ENCODE data around the gene CHST12. TPM values are rescaled to one million over a fixed set of nuclear protein-coding genes. Genes with fewer than 3 reads are reported as not detected.

The CHST12 gene
- total RNA-seq, 2 donors from 2014 or later, result 4.7 to 11.2 TPM

DNA sequence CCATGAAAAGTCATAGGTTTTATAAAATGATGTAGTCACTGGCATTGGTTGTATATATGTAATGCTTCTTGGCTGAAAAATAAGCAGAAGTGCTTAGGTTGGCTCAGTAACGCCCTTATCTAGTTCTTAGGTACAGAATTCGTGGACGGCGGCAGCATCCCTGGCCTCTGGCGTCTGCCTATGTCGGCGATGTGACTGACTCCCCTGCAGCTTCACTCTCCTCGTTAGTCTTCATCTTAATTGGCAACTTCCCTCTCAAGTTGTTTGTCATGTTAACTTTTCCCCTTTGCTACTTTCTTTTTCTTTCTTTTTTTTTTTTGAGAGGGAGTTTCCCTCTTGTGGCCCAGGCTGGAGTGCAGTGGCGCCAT, 18.5 kb downstream of the CHST12 start:
- 88 to 89% methylated on average over 9 of the region's 9 CpGs for WGBS, 2 donors

DNA sequence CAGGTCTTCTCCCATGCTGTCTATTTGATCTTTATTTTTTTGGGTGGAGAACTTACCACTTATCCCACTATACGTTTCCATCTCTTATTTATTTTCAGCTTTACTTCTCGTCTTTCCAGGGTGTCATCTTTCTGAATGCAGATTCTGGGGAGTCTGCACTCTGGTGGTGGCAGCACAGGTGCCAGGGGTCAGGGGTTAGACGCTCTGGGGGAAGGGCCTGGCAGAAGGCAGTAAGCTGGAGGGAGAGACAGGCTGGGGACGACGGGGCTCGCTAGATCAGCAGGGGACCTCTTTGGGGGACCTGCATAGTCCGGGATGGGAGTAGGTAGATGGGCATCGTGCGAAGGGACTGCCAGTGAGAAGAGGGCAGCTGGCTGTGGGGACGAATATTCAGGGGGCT, 22.3 kb downstream of the CHST12 start:
- no peaks in the 10 kb centered on the region for H3K9me3 ChIP-seq
- TF ChIP-seq, protein P1, sequence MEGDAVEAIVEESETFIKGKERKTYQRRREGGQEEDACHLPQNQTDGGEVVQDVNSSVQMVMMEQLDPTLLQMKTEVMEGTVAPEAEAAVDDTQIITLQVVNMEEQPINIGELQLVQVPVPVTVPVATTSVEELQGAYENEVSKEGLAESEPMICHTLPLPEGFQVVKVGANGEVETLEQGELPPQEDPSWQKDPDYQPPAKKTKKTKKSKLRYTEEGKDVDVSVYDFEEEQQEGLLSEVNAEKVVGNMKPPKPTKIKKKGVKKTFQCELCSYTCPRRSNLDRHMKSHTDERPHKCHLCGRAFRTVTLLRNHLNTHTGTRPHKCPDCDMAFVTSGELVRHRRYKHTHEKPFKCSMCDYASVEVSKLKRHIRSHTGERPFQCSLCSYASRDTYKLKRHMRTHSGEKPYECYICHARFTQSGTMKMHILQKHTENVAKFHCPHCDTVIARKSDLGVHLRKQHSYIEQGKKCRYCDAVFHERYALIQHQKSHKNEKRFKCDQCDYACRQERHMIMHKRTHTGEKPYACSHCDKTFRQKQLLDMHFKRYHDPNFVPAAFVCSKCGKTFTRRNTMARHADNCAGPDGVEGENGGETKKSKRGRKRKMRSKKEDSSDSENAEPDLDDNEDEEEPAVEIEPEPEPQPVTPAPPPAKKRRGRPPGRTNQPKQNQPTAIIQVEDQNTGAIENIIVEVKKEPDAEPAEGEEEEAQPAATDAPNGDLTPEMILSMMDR (IDR thresholded peaks at IDR 0.05), result no peak
- TF ChIP-seq POLR2A (IDR thresholded peaks at IDR 0.05), result no peak
- H3K27ac ChIP-seq, result no peak overlapping the region
- no peak for ATAC-seq
- no peaks in the 10 kb centered on the region for H3K27me3 ChIP-seq
- DNase-seq, result no peak
- no peak overlapping the region for H3K4me3 ChIP-seq
- 88 to 90% methylated on average over 10 of the region's 10 CpGs for WGBS, 2 donors
- H3K36me3 ChIP-seq (replicated peaks in 1 of 2; ENCODE audit: insufficient read depth in 1 of 2, low read depth in 2 of 2), result no peaks in the 10 kb centered on the region
- intact Hi-C loops (cut with DNase I), result no loop called here
- no peaks in the 10 kb centered on the region for H3K4me1 ChIP-seq

More for the DNA sequence above, 18.5 kb downstream of the CHST12 start:
- no peaks in the 10 kb centered on the region for H3K36me3 ChIP-seq (replicated peaks in 1 of 2; ENCODE audit: insufficient read depth in 1 of 2, low read depth in 2 of 2)
- H3K4me3 ChIP-seq, result no peak overlapping the region
- DNase-seq (no peak), ATAC-seq (no peak)
- H3K4me1 ChIP-seq, result no peaks in the 10 kb centered on the region
- no peak overlapping the region for H3K27ac ChIP-seq
- H3K9me3 ChIP-seq, result no peaks in the 10 kb centered on the region
- H3K27me3 ChIP-seq, result no peaks in the 10 kb centered on the region
- TF ChIP-seq, protein P1 (IDR thresholded peaks at IDR 0.05), result no peak
- TF ChIP-seq POLR2A (IDR thresholded peaks at IDR 0.05), result no peak
- intact Hi-C loops (cut with DNase I), result no loop called here

DNA sequence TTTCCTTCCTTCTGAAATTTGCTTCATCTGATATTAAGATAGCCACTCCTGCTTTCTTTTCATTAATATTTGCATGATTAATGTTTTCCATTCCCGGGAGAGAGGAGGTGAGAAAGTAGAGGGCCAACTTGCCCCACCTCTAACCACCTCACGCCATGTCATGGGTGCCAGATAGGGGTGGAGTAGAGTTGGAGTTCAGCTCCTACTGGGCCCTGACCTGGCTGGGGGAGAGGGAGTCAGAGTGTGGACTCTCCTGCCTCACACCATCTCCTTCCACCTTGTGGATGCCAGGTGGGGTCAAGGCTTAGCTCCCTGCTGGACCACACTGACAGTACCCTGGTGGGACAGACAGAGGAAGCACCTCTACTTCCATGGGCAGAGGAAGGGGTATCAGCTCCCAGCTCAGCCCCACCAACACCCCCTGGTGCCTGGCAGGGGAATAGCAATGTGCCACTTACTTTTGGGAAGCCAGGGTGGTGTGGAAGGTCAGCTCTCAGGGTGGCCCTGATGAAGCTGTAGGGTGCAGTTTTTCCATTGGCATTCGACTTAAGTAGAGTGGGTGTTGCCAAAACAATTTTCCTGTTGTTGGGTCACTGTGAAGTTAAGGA, 28.0 kb downstream of the CHST12 start:
- Histone ChIP-seq H3K36me3 (replicated peaks in 1 of 2; ENCODE audit: insufficient read depth in 1 of 2, low read depth in 2 of 2) (peaks cover 0 to 6% of the 10 kb centered on the region in 2 donors), H3K4me3 (no peak overlapping the region), H3K27me3 (no peaks in the 10 kb centered on the region), H3K9me3 (no peaks in the 10 kb centered on the region), H3K27ac (no peak overlapping the region), H3K4me1 (peaks cover 17% of the 10 kb centered on the region)
- ATAC-seq, result peak; percentile 47
- WGBS, 2 donors, result 74 to 76% methylated on average over 3 of the region's 3 CpGs
- no peak for TF ChIP-seq POLR2A (IDR thresholded peaks at IDR 0.05)
- TF ChIP-seq, protein P1 (IDR thresholded peaks at IDR 0.05), result peak in 5 of 7 experiments; percentile 13 to 48 (median 44)
- intact Hi-C loops (cut with DNase I), result no loop called here
- peak in 1 of 4 donors; percentile 37 for DNase-seq

DNA sequence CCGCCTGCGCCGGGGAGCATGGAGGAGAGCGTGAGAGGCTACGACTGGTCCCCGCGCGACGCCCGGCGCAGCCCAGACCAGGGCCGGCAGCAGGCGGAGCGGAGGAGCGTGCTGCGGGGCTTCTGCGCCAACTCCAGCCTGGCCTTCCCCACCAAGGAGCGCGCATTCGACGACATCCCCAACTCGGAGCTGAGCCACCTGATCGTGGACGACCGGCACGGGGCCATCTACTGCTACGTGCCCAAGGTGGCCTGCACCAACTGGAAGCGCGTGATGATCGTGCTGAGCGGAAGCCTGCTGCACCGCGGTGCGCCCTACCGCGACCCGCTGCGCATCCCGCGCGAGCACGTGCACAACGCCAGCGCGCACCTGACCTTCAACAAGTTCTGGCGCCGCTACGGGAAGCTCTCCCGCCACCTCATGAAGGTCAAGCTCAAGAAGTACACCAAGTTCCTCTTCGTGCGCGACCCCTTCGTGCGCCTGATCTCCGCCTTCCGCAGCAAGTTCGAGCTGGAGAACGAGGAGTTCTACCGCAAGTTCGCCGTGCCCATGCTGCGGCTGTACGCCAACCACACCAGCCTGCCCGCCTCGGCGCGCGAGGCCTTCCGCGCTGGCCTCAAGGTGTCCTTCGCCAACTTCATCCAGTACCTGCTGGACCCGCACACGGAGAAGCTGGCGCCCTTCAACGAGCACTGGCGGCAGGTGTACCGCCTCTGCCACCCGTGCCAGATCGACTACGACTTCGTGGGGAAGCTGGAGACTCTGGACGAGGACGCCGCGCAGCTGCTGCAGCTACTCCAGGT, 29.7 kb downstream of the CHST12 start:
- TF ChIP-seq POLR2A (IDR thresholded peaks at IDR 0.05), result no peak
- TF ChIP-seq, protein P1 (IDR thresholded peaks at IDR 0.05), result no peak
- Histone ChIP-seq H3K4me3 (no peak overlapping the region), H3K4me1 (peaks cover 17% of the 10 kb centered on the region), H3K27me3 (no peaks in the 10 kb centered on the region), H3K9me3 (no peaks in the 10 kb centered on the region), H3K36me3 (replicated peaks in 1 of 2; ENCODE audit: insufficient read depth in 1 of 2, low read depth in 2 of 2) (peaks cover 0 to 6% of the 10 kb centered on the region in 2 donors), H3K27ac (no peak overlapping the region)
- 96 to 99% methylated on average over 57 to 62 of the region's 85 CpGs for whole genome bisulfite sequencing, 2 donors
- intact Hi-C loops (cut with DNase I), result no loop called here
- no peak for DNase-seq
- no peak for ATAC-seq
